NCI-H2029 treated with DMSO at 0.1 percent for 48 hours (cell line): ENCODE data around the gene C9orf43.
"Not testable (repeated sequence)": the region's sequence is repeated elsewhere in the genome, so short reads cannot be mapped to it uniquely, and the experiment has no call there.

Experiments used
- DNase-seq: peaks from one replicate; lab custom pipeline; 2025; lab: John Stamatoyannopoulos, UW

Gene C9orf43

DNA sequence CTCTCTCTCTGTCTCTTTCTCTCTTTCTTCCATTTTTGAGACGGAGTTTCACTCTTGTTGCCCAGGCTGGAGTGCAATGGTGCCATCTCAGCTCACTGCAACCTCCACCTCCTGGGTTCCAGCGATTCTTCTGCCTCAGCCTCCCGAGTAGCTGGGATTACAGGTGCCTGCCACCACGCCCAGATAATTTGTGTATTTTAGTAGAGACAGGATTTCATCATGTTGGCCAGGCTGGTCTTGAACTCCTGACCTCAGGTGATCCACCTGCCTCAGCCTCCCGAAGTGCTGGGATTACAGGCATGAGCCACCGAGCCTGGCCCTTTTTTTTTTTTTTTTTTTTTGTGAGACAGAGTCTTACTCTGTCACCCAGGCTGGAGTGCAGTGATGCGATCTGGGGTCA is 29.1 kb upstream of the C9orf43 start:
- DNase-seq = not testable (repeated sequence)

DNA sequence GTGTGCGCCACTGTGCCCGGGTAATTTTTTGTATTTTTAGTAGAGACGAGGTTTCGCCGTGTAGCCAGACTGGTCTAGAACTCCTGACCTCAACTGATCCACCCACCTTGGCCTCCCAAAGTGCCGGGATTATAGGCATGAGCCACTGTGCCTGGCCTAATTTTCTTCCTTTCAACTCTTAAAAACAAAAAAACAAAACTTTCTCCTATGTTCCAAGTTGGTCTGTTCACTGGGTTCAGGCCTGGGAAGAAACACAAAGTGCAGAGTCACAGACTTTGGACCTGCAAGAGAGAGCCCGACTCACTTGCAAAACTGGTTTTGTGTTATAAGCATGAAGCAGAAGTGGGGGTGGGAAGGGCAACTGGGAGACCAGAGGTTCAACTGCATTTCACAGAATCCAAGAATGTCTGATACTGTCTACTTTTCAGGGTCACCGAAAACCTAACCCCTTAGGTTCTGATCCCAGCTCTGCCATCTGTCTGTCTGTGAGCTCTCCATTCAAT is 28.6 kb upstream of the C9orf43 start:
- DNase-seq = no peak

DNA sequence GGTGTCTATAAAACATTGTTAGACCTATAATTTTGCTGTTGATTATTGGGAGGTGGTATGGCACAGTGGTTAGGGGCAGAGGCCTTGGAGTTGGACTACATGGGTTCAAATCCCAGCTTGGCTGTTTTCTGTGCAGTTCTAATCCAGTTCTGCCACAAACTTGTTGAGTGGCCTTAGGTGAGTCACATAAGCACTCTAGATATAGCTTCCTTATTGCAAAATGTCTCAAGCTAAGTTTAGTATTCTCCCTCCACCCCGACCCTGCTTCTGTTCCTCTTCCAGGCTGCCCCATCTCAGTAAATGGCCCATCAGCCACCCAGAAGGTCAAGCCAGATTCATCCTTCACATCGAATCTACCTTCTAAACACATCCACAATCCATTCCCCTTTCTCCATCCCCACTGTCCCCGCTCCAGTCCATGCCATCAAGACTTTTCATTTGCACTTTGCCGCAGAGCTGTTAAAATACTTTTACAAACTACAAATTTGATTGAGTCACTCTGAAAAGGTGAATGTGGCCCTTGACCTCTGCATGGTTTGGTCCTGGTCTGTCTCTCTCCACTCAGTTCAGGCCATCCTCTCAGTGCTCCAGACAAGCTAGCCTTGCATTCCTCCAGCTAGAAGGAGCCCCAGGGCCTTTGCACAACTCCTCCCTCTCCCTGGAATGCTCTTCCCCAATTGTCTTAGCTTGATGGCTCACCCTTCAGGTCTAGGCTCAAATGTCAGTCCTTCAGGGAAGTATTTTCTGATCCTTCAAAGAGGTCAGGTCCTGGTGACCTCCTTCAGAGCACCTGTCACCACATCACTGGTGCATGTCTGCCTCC is 23.8 kb upstream of the C9orf43 start:
- DNase-seq = no peak

DNA sequence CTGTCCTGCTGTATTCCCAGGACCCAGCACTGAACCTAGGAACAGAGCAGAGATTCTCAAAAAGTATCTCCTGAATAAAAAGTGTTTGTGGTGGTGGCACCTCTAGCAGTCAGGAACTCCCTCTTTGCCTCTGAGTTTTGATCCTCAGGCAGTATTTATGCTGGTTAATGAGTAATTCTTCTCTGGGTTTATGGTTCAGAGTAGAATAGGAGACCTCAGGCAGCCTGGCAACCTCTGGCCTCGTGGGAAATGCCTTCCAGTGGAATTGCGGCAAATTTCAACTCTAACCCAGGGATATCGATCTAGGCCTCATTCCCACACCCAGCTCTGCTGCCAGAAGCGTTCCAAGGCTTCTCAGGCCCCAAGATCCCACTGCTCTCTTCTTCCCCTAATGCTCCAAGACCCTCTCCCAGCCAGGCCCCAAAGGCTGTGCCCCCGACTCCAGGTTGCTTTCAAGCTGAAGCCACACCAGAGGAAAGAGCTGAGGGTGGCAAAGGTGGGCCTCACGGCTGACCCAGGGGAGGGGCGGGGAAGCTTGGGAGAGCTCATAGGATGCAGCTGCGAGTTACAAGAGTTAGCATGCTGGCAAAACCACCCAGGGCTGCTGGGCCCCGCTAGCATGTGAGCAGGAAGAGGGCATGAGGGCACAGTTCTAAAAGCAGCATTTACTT is 22.9 kb upstream of the C9orf43 start:
- DNase-seq = no peak

DNA sequence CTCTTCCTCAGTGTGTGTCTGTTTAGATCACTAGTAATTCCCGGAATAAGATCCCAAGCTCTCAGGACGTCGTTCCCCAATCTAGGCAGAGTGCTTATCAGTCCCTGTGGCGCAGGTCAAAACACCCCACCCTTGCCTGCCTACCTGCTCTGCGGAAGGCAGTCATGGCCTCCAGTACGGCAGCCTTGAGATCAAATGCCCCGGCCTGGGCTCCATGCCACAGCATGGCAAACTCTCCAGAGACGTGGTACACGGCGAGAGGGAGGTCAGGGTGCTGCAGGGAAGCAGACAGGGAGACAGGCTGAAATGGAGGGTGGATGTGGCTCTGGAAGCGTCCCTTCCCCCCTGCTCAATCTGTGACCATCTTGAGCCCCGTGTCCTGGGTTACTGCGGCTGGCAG is 21.7 kb upstream of the C9orf43 start:
- no peak for DNase-seq

DNA sequence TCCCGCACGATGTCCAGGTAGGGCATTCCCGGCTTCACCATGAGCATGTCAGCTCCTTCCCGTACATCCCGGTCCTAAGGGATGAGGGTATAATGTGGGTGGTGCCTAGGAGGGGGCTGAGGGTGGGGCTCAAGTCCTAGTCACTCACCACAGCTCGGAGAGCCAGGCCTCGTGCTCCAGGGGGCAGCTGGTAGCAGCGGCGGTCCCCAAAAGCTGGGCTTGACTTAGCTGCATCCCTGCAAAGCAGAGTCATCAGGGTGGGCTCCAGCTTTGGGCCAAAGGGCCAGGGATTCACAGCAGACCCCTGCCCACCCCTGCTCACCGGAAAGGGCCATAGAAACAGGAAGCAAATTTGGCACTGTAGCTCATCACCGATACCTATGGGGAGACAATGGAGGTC is 21.1 kb upstream of the C9orf43 start:
- no peak for DNase-seq

DNA sequence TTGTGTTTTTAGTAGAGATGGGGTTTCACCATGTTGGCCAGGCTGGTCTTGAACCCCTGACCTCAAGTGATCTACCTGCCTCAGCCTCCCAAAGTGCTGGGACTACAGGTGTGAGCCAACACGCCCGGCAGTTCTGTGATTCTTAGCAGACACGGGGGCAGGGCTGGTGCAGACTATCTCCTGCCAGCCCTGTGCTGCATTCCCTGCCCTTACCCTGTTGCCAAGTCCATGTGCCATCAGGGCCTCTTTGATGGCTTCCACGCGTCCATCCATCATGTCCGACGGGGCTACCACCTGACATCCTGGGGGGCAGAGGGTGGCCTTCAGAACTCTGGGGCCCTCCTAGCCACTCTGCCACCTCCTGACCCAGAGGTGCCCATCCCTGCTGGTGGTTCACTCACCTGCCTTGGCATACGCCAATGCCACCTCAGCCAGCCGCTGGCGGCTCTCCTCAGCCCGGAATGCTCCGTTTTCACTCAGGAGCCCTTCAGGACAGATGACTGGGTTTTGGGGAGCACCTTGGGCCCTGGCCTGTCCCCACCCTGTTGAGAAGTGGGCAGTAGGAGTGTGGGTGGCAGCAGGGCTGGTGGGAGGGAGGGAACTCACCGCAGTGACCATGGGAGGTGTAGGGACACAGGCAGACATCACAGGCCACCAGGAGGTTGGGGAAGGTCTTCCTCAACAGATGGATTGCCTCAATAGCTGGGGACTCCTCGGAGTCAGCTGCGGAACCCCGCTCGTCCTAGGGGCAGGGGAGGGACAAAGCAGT is 20.2 kb upstream of the C9orf43 start:
- no peak for DNase-seq

DNA sequence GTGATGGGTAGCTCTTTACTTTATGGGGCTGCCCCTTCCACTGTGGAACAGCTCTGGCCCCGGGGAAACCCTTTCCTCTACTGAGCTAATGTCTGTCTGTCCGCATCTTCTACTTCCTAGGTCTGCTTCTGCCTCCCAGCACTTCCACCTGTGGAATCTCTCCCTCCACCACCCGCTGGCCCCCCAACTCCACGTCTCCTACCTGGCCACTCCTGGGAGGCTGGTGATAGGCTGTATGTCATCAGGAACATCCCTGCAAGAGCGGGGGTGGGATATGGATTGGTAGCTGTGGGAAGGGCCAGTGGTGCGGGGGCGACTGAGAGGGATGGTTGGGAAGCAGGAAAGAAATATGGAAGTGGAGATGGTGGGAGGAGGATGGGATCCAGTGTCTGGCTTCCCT is 18.6 kb upstream of the C9orf43 start:
- no peak for DNase-seq

DNA sequence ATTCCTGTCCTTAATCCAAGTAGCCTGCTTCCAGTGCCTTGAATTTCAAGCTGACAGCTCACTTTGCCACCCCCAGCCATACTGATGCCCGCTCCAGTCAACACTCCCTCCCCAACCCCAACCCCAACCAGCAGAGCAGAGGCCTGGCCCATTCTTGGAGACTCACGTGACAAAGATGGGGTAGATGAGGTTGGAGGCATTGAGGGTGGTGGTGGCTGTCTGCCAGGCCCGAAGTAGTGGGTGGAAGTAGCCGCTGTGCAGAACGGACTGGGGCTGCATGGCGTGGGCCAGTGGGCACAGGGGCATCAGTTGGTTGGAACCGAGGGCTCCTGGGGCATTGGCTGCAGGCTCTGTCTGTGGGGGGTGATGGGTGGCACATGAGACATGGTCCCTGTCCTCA is 17.3 kb upstream of the C9orf43 start:
- DNase-seq = no peak

DNA sequence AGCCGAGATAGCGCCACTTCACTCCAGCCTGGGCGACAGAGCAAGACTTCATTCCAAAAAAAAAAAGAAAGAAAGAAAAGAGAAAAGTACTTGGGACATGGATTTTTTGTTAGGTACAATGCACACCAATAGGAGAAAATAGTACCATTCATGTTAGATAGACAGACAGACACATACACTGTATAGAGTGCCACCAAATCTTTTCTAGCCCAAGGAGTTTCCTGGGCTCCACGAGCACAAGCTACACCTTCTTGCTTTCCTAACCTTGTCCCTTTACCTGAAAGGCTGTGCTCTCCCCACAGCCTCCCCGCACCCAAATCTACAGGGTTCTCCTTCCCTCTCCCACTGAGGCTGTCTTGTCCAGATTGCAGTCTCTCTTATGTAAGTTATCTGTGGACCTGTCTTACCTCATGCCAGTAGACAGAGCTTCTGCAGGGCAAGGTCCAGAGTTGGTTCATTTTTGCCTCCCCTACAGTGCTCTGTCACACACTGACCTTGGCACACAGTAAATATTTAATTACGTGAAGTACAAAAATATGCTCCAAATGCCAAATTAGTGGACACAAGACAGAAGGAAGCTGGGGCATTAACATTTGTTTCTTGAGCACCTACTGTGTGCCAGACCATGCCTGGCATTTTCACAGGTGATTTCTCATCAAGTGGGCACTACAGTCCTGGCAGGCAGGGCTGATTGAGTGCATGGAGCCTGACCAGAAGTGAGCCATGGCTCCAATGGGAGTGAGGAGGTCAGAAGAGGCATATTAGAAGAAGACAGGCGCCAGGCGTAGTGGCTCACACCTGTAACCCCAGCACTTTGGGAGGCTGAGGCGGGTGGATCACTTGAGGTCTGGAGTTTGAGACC is 15.3 kb upstream of the C9orf43 start:
- no peak for DNase-seq

DNA sequence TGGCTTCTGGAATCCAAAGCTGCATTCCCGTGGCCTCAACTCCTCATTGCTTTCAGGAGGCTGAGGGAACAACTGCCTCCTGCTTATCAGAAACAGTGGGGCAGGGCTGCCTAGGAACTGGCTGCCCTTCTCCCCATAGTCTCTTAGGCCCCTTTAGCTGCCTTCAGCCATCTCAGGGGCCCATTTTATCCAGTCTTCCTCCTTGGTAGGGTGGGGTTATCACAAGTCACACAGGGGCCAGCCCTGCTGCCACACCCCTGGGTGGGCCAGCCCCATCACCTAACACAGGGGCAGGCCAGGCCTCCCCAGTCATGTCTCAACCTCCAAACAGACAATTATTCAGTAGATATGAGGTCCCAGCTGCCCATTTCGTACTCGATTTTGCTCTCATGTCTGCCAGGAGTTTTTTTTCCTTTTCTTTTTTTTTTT is 13.3 kb upstream of the C9orf43 start:
- DNase-seq = no peak

DNA sequence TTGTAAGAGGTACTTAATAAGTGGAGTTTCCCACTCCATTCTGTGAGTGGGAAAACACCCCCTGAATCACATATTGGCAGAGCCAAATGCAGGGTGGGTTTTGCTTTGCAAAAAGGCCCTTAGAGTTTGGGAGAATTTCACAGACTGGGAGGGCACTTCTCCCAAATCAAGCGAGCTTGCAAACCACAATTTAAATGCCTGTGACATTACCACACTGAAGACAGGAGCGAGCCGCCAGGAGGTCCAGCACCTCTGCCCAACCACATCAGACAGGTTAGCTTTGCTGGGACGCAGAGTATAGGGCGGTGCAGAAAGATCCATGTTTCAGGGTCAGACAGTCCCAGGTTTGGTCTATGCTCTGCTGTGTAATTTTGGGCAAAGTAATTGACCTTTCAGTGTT is 11.8 kb upstream of the C9orf43 start:
- no peak for DNase-seq

DNA sequence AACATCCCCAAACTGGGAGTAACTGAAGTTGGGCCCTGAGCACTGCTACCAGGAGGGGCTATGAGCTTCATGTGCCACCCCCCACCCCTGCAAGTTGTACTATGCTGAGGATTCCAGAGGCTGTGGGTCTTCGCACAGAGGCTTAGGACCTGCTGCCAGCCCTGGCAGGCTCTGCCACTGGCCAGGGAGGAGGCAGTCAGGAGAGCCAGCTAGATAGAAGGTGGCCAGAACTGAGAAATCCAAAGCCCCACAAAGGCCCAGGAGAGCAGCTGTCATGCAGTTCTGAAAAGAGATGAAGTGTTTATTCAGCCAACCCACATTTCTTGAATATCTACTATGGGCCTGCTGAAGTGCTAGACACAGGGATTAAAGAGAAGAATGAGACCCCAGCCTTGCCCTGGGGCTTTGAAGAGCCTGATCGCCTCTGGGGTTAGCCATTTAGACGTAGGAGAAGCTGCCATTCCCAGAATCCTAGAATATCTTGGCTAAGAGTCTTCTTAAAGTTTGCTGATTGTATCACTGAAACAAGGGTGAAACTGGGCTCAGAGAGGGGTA is 10.8 kb upstream of the C9orf43 start:
- DNase-seq = no peak

DNA sequence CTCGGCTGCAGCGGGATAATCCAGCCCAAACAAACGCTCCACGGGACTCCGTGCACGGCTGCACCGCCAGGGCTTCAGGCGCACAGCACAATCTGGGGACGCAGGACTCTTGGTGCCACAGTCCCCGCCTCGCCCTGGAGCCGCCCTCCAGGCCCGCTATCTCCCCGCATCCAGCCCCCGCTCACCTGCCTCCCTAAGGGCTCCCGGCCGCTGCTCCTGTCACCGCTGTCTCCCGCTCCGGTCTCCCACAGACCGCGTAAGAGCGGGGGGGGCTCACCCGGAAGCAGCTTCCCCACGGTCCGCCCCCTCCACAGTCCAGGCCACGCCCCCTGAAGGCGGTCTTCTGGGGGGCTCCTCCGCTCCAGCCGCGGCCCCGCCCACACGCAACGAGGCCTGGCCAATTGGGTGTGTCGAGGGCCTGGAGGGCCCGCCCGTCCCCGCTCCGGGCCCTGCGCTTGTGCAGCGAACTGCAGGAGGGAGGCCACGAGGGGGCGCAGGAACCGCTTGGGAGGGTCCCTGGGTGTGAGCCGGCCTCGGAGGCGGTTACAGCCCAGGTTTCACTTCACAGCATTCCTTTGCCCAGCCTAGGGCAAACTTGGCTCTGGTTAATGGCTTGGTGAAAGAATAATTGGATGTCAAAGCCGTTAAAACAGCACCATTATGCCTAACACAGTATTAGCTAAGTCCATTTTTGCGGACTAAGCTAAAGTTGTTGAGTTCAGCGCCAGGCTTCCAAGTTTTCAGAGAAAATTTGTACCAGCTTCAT is 9.3 kb upstream of the C9orf43 start, which contains the start of gene ALAD:
Gene ALAD, minus strand, starts transcription at position 258 of the 766 bp plus-strand sequence. CDS start 7,725 bp downstream, outside the sequence.
- DNase-seq = peak; percentile 90

DNA sequence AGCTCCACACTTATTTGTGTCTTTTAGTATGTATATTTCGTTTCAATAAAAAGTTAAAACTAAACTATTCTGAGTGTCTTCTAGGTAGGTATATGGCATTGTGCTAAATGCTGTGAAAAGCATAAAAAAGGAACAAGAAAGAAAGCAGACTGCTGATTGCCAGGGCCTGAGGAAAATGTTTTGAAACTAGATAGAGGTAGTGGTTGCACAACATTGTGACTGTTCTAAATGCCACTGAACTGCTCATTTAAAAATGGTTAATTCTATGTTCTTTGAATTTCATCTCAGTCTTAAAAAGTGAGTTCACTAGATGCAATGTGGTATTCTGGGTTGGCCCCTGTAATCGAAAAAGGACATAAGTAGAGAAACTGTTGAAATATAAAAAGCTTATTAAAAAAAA is 6.9 kb upstream of the C9orf43 start:
- no peak for DNase-seq

DNA sequence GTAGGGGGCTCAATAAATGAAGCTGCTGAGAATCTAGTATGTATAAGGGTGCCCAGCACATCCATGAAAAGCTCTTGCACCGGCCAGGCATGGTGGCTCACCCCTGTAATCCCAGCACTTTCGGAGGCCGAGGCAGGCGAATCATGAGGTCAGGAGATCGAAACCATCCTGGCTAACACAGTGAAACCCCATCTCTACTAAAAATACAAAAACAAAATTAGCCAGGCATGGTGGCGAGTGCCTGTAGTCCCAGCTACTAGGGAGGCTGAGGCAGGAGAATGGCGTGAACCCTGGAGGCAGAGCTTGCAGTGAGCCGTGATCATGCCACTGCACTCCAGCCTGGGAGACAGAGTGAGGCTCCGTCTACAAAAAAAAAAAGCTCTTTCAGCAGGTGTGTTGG is 4.2 kb upstream of the C9orf43 start:
- DNase-seq = not testable (repeated sequence)

DNA sequence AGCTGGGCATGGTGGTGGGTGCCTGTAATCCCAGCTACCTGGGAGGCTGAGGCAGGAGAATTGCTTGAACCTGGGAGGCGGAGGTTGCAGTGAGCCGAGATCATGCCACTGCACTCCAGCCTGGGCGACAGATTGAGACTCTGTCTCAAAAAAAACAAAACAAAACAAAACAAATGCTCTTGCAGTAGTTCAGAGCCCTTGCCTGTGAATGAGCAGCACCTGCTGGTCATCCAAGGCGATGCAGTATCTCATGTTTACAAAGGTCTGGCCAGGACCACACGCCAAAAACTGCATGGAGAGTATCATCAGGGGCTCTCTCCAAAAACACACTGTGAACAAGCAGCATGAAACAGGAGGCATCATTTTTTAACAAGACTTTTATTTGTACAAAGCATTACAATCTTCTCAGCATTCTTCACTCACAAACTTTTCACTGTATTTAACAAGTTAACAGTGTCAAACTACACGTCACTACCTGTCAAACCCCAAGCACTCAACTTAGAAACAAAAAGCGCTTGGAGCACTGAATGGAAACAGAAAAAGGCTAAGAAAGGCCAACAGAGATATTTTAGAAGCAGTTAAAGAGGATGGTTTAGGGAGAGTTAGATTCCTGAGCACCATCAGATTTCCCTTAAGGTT is 3.6 kb upstream of the C9orf43 start:
- peak; percentile 9 for DNase-seq

DNA sequence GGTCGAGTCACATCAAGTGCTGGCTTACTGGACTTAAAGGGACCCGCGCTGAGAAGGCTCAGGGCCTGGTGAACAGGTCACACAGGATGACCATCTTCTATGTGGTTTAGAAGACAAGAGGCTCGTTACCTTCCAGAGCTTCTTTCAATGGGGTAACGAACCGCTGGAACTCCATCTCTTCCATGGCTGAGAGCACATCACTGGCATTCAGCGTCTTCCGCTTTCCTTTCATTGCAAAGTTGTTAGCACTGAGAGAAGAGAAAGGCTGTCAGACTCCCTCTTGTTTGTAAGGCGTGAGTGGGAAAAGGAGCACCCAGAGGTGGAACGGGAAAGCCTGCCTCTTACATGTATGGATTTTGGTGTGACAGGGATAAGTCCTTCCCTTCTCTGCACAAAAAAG is 1.1 kb upstream of the C9orf43 start:
- no peak for DNase-seq

DNA sequence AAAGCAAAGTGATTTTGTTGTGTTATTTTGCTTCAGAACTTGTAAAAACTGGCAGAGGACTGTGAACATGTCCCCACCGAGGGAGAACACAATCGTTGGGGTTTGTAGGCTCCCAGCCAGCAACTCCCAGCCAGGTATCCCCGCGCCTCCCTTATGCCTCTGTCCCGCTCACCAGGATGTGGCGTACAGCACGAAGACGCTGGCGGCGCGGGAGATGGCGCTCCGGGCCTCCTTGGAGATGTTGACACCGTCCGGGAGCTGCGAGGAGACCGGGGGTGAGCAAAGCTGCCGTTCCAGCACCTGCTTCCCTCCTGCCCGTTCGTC is 702 bp upstream of the C9orf43 start:
- no peak for DNase-seq

DNA sequence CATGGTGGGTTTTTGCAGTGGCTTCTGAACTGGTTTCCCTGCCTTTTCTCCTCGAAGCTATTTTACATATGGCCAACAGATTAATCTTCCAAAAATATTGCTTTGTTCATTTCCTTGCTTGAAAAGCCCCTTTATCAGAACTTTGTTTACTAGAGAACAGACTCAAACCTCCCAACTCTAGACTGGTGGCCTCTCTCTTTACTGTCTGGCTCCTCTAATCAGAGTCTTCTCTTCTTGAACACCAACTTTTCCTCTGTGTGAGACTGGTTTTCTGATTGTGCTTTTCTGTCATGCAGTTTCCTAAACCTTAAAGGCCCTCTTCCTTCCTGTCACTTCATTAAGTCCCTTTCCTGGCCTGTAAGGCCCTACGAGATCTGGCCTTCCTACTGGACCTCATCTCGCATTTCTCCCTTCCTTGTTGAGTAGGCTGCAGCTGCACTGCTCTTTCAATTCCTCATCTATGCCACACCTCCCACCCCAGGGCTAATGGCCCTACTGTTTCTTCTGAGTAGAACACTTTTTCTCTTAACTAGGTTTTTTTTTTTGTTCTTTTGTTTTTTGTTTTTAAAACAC is 5.7 kb downstream of the C9orf43 start:
- DNase-seq = no peak
